ENCODE measurements around the gene SRSF9. TPM values are rescaled to one million over a fixed set of nuclear protein-coding genes. Genes with fewer than 3 reads are reported as not detected.

Gene SRSF9
- polyA plus RNA-seq, 1 experiment, result 154 TPM

GRCh38 chr12:120474616-120474960, 5.0 kb upstream of the SRSF9 start:
- TF ChIP-seq, protein P1, sequence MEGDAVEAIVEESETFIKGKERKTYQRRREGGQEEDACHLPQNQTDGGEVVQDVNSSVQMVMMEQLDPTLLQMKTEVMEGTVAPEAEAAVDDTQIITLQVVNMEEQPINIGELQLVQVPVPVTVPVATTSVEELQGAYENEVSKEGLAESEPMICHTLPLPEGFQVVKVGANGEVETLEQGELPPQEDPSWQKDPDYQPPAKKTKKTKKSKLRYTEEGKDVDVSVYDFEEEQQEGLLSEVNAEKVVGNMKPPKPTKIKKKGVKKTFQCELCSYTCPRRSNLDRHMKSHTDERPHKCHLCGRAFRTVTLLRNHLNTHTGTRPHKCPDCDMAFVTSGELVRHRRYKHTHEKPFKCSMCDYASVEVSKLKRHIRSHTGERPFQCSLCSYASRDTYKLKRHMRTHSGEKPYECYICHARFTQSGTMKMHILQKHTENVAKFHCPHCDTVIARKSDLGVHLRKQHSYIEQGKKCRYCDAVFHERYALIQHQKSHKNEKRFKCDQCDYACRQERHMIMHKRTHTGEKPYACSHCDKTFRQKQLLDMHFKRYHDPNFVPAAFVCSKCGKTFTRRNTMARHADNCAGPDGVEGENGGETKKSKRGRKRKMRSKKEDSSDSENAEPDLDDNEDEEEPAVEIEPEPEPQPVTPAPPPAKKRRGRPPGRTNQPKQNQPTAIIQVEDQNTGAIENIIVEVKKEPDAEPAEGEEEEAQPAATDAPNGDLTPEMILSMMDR (IDR thresholded peaks at IDR 0.05; ENCODE audit: low read depth, low read length), result no peak
- DNase-seq (ENCODE audit: low read depth, low spot score), result no peak
- POLR2A ChIA-PET, result interaction anchor here (1.1 kb wide), 1 partner anchor 65 kb away, joined by 3 read pairs; no protein-coding TSS in a partner anchor
- CTCF ChIA-PET, result interaction anchor here (1.1 to 1.3 kb wide), 2 partner anchors 8 to 11 kb away, joined by 3 read pairs; no protein-coding TSS in a partner anchor
- Histone ChIP-seq H3K9me3 (ENCODE audit: control insufficient read depth, insufficient read depth, low read length) (no peaks in the 10 kb centered on the region), H3K27me3 (ENCODE audit: control insufficient read depth, insufficient read depth, low read length) (no peaks in the 10 kb centered on the region), H3K27ac (ENCODE audit: low read depth, low read length) (no peak overlapping the region), H3K4me3 (ENCODE audit: low read depth, low read length) (no peak overlapping the region)

- Histone ChIP-seq H3K27ac (ENCODE audit: low read depth, low read length) (no peak overlapping the region), H3K27me3 (ENCODE audit: control insufficient read depth, insufficient read depth, low read length) (no peaks in the 10 kb centered on the region), H3K9me3 (ENCODE audit: control insufficient read depth, insufficient read depth, low read length) (no peaks in the 10 kb centered on the region; the same call in 1 of the 2 replicates), H3K4me3 (ENCODE audit: low read depth, low read length) (no peak overlapping the region)
- ChIA-PET CTCF (interaction anchor here (1.1 kb wide), 1 partner anchor 7 kb away, joined by 3 read pairs; no protein-coding TSS in a partner anchor), POLR2A (interaction anchor here (1.1 kb wide), 1 partner anchor 65 kb away, joined by 3 read pairs; no protein-coding TSS in a partner anchor)
- TF ChIP-seq, protein P1 (IDR thresholded peaks at IDR 0.05; ENCODE audit: low read depth, low read length), result no peak
- no peak for DNase-seq (ENCODE audit: low read depth, low spot score)
Observed at GRCh38 chr12:120473807-120474615, 4.5 kb upstream of the SRSF9 start.

DNA sequence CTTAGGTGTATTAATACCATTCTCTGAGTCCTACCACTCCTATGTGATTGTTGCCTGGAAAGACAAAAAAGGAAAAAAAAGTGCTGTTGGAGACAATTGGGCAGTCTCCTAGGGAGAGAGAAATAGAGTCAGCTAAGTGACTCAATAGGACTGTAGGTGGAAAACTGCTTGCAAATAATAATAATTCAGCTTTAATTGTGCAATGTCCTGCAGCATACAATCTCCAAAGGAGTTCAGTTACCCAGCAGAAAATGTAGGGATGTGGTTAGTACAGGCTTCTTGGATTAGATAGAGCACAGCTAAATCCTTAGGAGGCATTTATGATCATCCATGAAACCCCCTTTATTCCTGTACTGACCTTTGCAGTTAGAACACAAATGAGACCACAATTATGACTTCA, 3.0 kb upstream of the SRSF9 start:
- CTCF ChIA-PET, result no interaction called here
- POLR2A ChIA-PET, result interaction anchor here (0.5 kb wide), 1 partner anchor 25 kb away, joined by 4 read pairs; no protein-coding TSS in a partner anchor

DNA sequence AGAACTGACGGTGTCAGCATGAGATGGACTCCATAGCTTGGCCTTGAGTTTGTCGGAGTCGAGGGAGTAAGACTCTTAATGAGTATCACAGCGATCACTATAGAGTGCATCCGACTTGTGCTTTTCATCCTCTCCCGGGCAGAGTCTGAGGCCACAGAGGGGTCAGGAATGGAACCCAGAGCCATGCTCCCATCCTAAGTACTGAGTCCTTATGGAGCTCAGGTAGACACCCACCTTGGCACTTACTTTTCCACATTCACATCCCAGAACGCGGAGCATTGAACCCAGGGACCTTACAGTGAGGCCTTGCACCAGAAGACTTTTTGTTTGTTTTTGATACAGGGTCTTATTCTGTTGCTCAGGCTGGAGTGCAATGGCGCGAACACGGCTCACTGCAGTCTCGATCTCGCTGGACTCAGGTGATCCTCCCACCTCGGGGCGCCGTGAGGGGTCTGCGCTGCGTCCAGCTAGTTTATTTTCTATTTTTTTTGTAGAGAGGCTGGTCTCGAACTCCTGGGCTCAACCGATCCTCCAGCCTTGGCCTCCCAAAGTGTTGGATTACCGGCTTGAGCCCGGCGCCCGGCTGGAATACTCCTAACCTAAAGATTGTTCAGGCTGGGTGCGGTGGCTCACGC, 719 bp upstream of the SRSF9 start:
- H3K9me3 ChIP-seq (ENCODE audit: control insufficient read depth, insufficient read depth, low read length), result no peaks in the 10 kb centered on the region; the same call in 1 of the 2 replicates
- TF ChIP-seq, protein P1 (IDR thresholded peaks at IDR 0.05; ENCODE audit: low read depth, low read length), result no peak
- no peak for DNase-seq (ENCODE audit: low read depth, low spot score)
- peak overlapping the region; percentile 11 for H3K27ac ChIP-seq (ENCODE audit: low read depth, low read length)
- peak overlapping the region; percentile 93 for H3K4me3 ChIP-seq (ENCODE audit: low read depth, low read length)
- CTCF ChIA-PET, result interaction anchor here (0.5 to 1.9 kb wide), 15 partner anchors 9 to 269 kb away, joined by 3 to 11 read pairs (median 5); partner anchors contain the start of gene SIRT4
- POLR2A ChIA-PET, result interaction anchor here (0.7 kb wide), 2 partner anchors 26 to 75 kb away, joined by 3 read pairs; partner anchors contain the start of gene DYNLL1
- H3K27me3 ChIP-seq (ENCODE audit: control insufficient read depth, insufficient read depth, low read length), result no peaks in the 10 kb centered on the region

More for the DNA sequence above, 3.0 kb upstream of the SRSF9 start:
- DNase-seq (ENCODE audit: low read depth, low spot score), result no peak
- Histone ChIP-seq H3K27me3 (ENCODE audit: control insufficient read depth, insufficient read depth, low read length) (no peaks in the 10 kb centered on the region), H3K27ac (ENCODE audit: low read depth, low read length) (no peak overlapping the region), H3K4me3 (ENCODE audit: low read depth, low read length) (no peak overlapping the region), H3K9me3 (ENCODE audit: control insufficient read depth, insufficient read depth, low read length) (no peaks in the 10 kb centered on the region; the same call in 1 of the 2 replicates)
- TF ChIP-seq, protein P1 (IDR thresholded peaks at IDR 0.05; ENCODE audit: low read depth, low read length), result no peak
